ENCODE measurements around the gene GOLIM4.

GRCh38 chr3:168113848-168114247 lies 18.1 kb upstream of the GOLIM4 start:
- TF ChIP-seq POLR2A (IDR thresholded peaks at IDR 0.05; ENCODE audit: low read depth, low read length) (no peak), POU2F2 (IDR thresholded peaks at IDR 0.05; ENCODE audit: low read depth, low read length) (no peak)

All from GM12891 (cell line).